PC-3 (cell line): ENCODE data around the gene JAG2. TPM values are rescaled to one million over a fixed set of nuclear protein-coding genes. Genes with fewer than 3 reads are reported as not detected.

Experiments
- ATAC-seq: fragments of 200-7000 bp; cut with Tn5 transposase; 2 replicates; pipeline ENCODE4 v1.9.1; 2020; ENCODE audit warnings: mild to moderate bottlenecking, moderate library complexity
- BruUV-seq: library from RNA; stranded (reverse); fragments of 400-500 nt; replicated peaks from 2 replicates; lab custom pipeline; 2021; lab: Mats Ljungman, UMichigan
- CTCF ChIA-PET: fragments of 300-600 bp; sonication (Branson Sonifier 250); formaldehyde crosslinking; loops from one replicate; lab custom pipeline; 2022; ENCODE audit warnings: antibody characterized with exemption; lab: Charles Lee
- POLR2A ChIA-PET: fragments of 300-600 bp; sonication (Branson Sonifier 250); formaldehyde crosslinking; loops from one replicate; lab custom pipeline; 2022; ENCODE audit warnings: antibody characterized with exemption; ENCODE audit not compliant: unreplicated experiment; lab: Charles Lee
- DNase-seq: peaks from one replicate; pipeline ENCODE4 v3.0.0-alpha.2; 2015
- H2AFZ ChIP-seq: fragments of 300-600 bp; sonication (generic); 2 replicates; pipeline ENCODE4 v1.6.0; 2016; ENCODE audit warnings: antibody characterized with exemption, low read length
- H3F3A ChIP-seq: fragments of 300-600 bp; sonication (generic); one replicate; pipeline ENCODE4 v1.6.0; 2017; ENCODE audit warnings: antibody characterized with exemption, low read length, control low read depth, mild to moderate bottlenecking; ENCODE audit not compliant: unreplicated experiment
- H3K27ac ChIP-seq: fragments of 300-600 bp; sonication (generic); 2 replicates; pipeline ENCODE4 v1.5.1; 2016; ENCODE audit warnings: mild to moderate bottlenecking, low read length
- H3K27me3 ChIP-seq: fragments of 300-600 bp; sonication (generic); 2 replicates; pipeline ENCODE4 v1.6.1; 2016; ENCODE audit warnings: low read length, mixed read lengths
- H3K36me3 ChIP-seq: fragments of 300-600 bp; sonication (generic); 2 replicates; pipeline ENCODE4 v1.6.1; 2016; ENCODE audit warnings: low read depth, mixed run types, low read length, mixed read lengths
- H3K4me1 ChIP-seq: fragments of 300-600 bp; sonication (generic); 2 replicates; pipeline ENCODE4 v1.5.1; 2016; ENCODE audit warnings: low read length; ENCODE audit not compliant: insufficient read depth
- H3K4me2 ChIP-seq: fragments of 300-600 bp; sonication (generic); 2 replicates; pipeline ENCODE4 v1.6.0; 2016; ENCODE audit warnings: low read length
- H3K4me3 ChIP-seq: fragments of 300-600 bp; sonication (generic); 2 replicates; pipeline ENCODE4 v1.5.1; 2016; ENCODE audit warnings: mild to moderate bottlenecking, low read length, mixed read lengths
- H3K79me2 ChIP-seq: fragments of 300-600 bp; sonication (generic); 2 replicates; pipeline ENCODE4 v1.6.1; 2017; ENCODE audit warnings: low read length, mixed read lengths
- H3K9ac ChIP-seq: fragments of 300-600 bp; sonication (generic); 2 replicates; pipeline ENCODE4 v1.6.0; 2016; ENCODE audit warnings: mild to moderate bottlenecking, low read length
- H3K9me2 ChIP-seq: fragments of 300-600 bp; sonication (generic); replicated peaks from 2 replicates; pipeline ENCODE4 v1.6.1; 2016; ENCODE audit warnings: mixed run types, low read length, mixed read lengths
- H3K9me3 ChIP-seq: fragments of 300-600 bp; sonication (generic); 2 replicates; pipeline ENCODE4 v1.6.1; 2016; ENCODE audit warnings: low read length, mixed read lengths
- H4K20me1 ChIP-seq: fragments of 300-600 bp; sonication (generic); 2 replicates; pipeline ENCODE4 v1.6.1; 2016; ENCODE audit warnings: low read length, mixed read lengths
- EZH2 ChIP-seq: fragments of 300-600 bp; sonication (generic); IDR thresholded peaks from one replicate; pipeline ENCODE4 v1.6.1; 2017; ENCODE audit warnings: antibody characterized with exemption, mild to moderate bottlenecking, low read length; ENCODE audit not compliant: unreplicated experiment
- EZH2phosphoT487 ChIP-seq: fragments of 300-600 bp; sonication (generic); IDR thresholded peaks from 2 replicates; pipeline ENCODE4 v1.6.1; 2018; ENCODE audit warnings: mild to moderate bottlenecking, antibody characterized with exemption, low read length, borderline replicate concordance
- intact Hi-C: fragments of 100-400 bp; cut with micrococcal nuclease; formaldehyde crosslinking; loops from 2 replicates; pipeline ENCODE4 v1.9.0; 2023
- total RNA-seq: library from RNA; depleted of rRNA; stranded (reverse); fragments of >200 nt; gene quantifications from 2 replicates; pipeline ENCODE4 v1.2.3, GENCODE V29; 2014
- TF ChIP-seq, protein P1 (sequence below): fragments of 300-600 bp; sonication (generic); conservative IDR thresholded peaks from 2 replicates; pipeline ENCODE4 v1.5.1; 2017; ENCODE audit warnings: antibody characterized with exemption, low read depth, mild to moderate bottlenecking, low read length

Gene JAG2
- total RNA-seq, 1 experiment from 2014 or later: 57.1 TPM

DNA sequence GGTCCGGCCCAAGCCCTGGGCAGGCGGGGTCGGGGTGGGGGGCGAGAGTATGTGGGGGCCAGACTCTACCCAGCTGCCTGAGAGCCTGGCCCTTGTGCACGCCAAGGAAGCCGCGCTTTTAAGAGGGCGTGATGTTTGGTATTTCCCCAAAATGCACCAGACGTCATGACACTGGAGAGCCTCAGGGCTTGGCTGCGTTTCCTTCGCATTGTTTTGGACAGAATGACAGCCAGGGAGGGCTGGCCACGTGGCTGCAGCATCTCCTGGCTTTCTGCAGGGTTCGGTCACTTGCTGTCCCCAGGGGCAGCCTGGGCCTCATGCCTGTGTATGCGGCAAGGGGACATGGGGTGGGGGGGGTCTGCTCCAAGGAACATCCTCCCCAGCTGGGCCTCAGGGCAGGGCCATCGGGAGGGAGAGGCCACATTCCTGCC is 28.6 kb upstream of the JAG2 start:
- H3K4me1 ChIP-seq: 0 out of 2 replicates have a peak, but pooled peaks cover 4% of the 10 kb centered on the region
- no peaks in the 10 kb centered on the region for H3F3A ChIP-seq
- TF ChIP-seq EZH2 (no peak), EZH2phosphoT487 (no peak)
- TF ChIP-seq, protein P1, sequence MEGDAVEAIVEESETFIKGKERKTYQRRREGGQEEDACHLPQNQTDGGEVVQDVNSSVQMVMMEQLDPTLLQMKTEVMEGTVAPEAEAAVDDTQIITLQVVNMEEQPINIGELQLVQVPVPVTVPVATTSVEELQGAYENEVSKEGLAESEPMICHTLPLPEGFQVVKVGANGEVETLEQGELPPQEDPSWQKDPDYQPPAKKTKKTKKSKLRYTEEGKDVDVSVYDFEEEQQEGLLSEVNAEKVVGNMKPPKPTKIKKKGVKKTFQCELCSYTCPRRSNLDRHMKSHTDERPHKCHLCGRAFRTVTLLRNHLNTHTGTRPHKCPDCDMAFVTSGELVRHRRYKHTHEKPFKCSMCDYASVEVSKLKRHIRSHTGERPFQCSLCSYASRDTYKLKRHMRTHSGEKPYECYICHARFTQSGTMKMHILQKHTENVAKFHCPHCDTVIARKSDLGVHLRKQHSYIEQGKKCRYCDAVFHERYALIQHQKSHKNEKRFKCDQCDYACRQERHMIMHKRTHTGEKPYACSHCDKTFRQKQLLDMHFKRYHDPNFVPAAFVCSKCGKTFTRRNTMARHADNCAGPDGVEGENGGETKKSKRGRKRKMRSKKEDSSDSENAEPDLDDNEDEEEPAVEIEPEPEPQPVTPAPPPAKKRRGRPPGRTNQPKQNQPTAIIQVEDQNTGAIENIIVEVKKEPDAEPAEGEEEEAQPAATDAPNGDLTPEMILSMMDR: no peak
- H4K20me1 ChIP-seq: no peaks in the 10 kb centered on the region
- no peak overlapping the region for H2AFZ ChIP-seq
- DNase-seq (peak; percentile 78), ATAC-seq (peak; percentile 53)
- H3K4me2 ChIP-seq: peak overlapping the region; percentile 64
- H3K4me3 ChIP-seq: no peak overlapping the region
- H3K36me3 ChIP-seq: no peaks in the 10 kb centered on the region
- no peaks in the 10 kb centered on the region for H3K9me3 ChIP-seq
- H3K27ac ChIP-seq: no peak overlapping the region
- intact Hi-C loops: no loop called here
- BruUV-seq: no TSS peak
- ChIA-PET POLR2A (no interaction called here), CTCF (no interaction called here)
- peaks cover 18% of the 10 kb centered on the region for H3K27me3 ChIP-seq
- H3K9ac ChIP-seq: no peak overlapping the region
- H3K79me2 ChIP-seq: no peaks in the 10 kb centered on the region
- no peaks in the 10 kb centered on the region for H3K9me2 ChIP-seq

DNA sequence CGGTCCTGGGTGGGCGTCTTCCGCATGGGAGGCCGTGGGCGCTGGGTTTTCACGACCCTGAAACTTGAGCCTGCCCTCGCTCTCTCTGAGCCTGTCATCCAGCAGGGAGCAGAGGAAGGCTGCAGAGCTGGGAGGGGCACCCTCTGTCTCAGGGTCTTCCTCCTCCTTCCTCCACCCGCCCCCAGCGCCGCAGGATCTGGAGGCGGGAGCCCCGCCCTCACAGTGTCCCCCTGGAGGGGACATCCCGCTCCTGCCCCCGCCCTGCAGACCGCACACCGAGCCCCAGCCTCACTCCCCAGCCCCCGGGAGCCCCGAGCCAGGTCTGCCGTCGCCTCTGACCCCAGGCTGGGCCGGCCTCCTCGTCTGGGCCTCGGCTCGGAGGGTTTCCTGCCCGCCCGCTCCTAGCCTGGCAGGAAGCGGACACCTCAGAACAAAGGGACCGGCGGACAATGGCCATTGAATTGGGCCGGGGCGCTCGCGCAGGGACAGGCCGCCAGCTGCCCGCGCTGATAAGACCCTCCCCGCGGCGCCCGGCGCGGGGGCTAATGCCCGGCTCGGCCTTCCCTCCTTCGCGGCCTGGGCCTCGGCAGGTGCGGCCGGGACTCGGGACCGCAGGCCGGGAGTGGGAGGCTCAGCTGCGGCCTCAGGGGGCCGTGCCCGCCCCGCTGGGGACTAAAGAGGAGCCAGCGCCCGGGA is 27.8 kb upstream of the JAG2 start:
- DNase-seq (no peak), ATAC-seq (peak; percentile 9; the same call in 1 of the 2 replicates)
- H3K36me3 ChIP-seq: no peaks in the 10 kb centered on the region
- no peak overlapping the region for H2AFZ ChIP-seq
- peak overlapping the region; percentile 42; the same call in 1 of the 2 replicates for H3K4me3 ChIP-seq
- H3K27me3 ChIP-seq: peaks cover 18% of the 10 kb centered on the region
- no peak overlapping the region for H3K27ac ChIP-seq
- ChIA-PET POLR2A (no interaction called here), CTCF (no interaction called here)
- TF ChIP-seq EZH2 (no peak), EZH2phosphoT487 (no peak)
- TF ChIP-seq, protein P1: no peak
- H3K9me2 ChIP-seq: no peaks in the 10 kb centered on the region
- no peaks in the 10 kb centered on the region for H3K9me3 ChIP-seq
- H3K4me2 ChIP-seq: peak overlapping the region; percentile 64
- H3K4me1 ChIP-seq: 0 out of 2 replicates have a peak, but pooled peaks cover 4% of the 10 kb centered on the region
- H3K9ac ChIP-seq: no peak overlapping the region
- BruUV-seq: no TSS peak
- no peaks in the 10 kb centered on the region for H3F3A ChIP-seq
- H3K79me2 ChIP-seq: no peaks in the 10 kb centered on the region
- intact Hi-C loops: no loop called here
- H4K20me1 ChIP-seq: no peaks in the 10 kb centered on the region
